WTC11 (cell line): ENCODE data around the gene NR3C1. TPM values are rescaled to one million over a fixed set of nuclear protein-coding genes. Genes with fewer than 3 reads are reported as not detected.

Experiments
- ATAC-seq: fragments of 200-7000 bp; cut with Tn5 transposase; 2 replicates; pipeline ENCODE4 v1.10.0; 2021; ENCODE audit warnings: mild to moderate bottlenecking, moderate library complexity
- CTCF ChIA-PET: fragments of 300-600 bp; sonication (Branson Sonifier 250); formaldehyde crosslinking; loops from one replicate; lab custom pipeline; 2021; ENCODE audit warnings: antibody characterized with exemption; lab: Charles Lee
- POLR2A ChIA-PET: fragments of 350-600 bp; sonication (Branson Sonifier 250); formaldehyde crosslinking; loops from one replicate; lab custom pipeline; 2021; ENCODE audit warnings: antibody characterized with exemption; lab: Charles Lee
- DNase-seq: peaks from one replicate; pipeline ENCODE4 v3.0.0; 2021; ENCODE audit warnings: low spot score
- H3K27ac Mint-ChIP-seq: 2 replicates; pipeline ENCODE4 v1.8.0; 2021; ENCODE audit warnings: mixed read lengths
- H3K27me3 Mint-ChIP-seq: 2 replicates; pipeline ENCODE4 v1.8.0; 2021; ENCODE audit warnings: low read depth, mild to moderate bottlenecking, moderate library complexity, mixed read lengths
- H3K36me3 Mint-ChIP-seq: 2 replicates; pipeline ENCODE4 v1.8.0; 2021; ENCODE audit warnings: mixed read lengths
- H3K4me1 Mint-ChIP-seq: 2 replicates; pipeline ENCODE4 v1.8.0; 2022; ENCODE audit warnings: mixed read lengths
- H3K4me3 Mint-ChIP-seq: 2 replicates; pipeline ENCODE4 v1.8.0; 2021; ENCODE audit warnings: mild to moderate bottlenecking, moderate library complexity, mixed read lengths
- H3K9me3 Mint-ChIP-seq: 2 replicates; pipeline ENCODE4 v1.8.0; 2021; ENCODE audit warnings: mixed read lengths
- AR ChIP-seq: fragments of 250-450 bp; sonication (Bioruptor Pico); IDR thresholded peaks from 2 replicates; pipeline ENCODE4 v1.9.0; 2021; ENCODE audit warnings: mild to moderate bottlenecking
- ATF6 ChIP-seq: sonication (generic); formaldehyde crosslinking; IDR thresholded peaks from 2 replicates; pipeline ENCODE4 v1.8.1; 2023; ENCODE audit warnings: mild to moderate bottlenecking, missing genetic modification reagents
- CBFB ChIP-seq: sonication (generic); formaldehyde crosslinking; IDR thresholded peaks from 2 replicates; pipeline ENCODE4 v1.8.1; 2022; ENCODE audit warnings: mild to moderate bottlenecking, low read depth, missing genetic modification reagents
- ELF4 ChIP-seq: sonication (generic); formaldehyde crosslinking; IDR thresholded peaks from 2 replicates; pipeline ENCODE4 v1.8.1; 2022; ENCODE audit warnings: low read depth, mild to moderate bottlenecking, moderate library complexity, missing genetic modification reagents
- EMX1 ChIP-seq: fragments of 250-450 bp; sonication (Bioruptor Pico); IDR thresholded peaks from 2 replicates; pipeline ENCODE4 v1.8.0; 2021; ENCODE audit warnings: mild to moderate bottlenecking
- ERG ChIP-seq: fragments of 250-450 bp; sonication (Bioruptor Pico); IDR thresholded peaks from 2 replicates; pipeline ENCODE4 v1.8.0; 2021; ENCODE audit warnings: mild to moderate bottlenecking
- FOXP1 ChIP-seq: sonication (generic); formaldehyde crosslinking; IDR thresholded peaks from 2 replicates; pipeline ENCODE4 v1.8.0; 2022; ENCODE audit warnings: missing genetic modification reagents, mild to moderate bottlenecking, moderate library complexity, borderline replicate concordance
- FOXP4 ChIP-seq: sonication (generic); formaldehyde crosslinking; IDR thresholded peaks from 2 replicates; pipeline ENCODE4 v1.8.0; 2022; ENCODE audit warnings: mild to moderate bottlenecking, missing genetic modification reagents
- HMGA2 ChIP-seq: fragments of 250-450 bp; sonication (Bioruptor Pico); IDR thresholded peaks from 2 replicates; pipeline ENCODE4 v1.4.0; 2021; ENCODE audit warnings: mild to moderate bottlenecking, moderate library complexity
- IRF1 ChIP-seq: sonication (generic); formaldehyde crosslinking; IDR thresholded peaks from 2 replicates; pipeline ENCODE4 v1.8.0; 2023; ENCODE audit warnings: missing genetic modification reagents
- MLX ChIP-seq: sonication (generic); formaldehyde crosslinking; IDR thresholded peaks from 2 replicates; pipeline ENCODE4 v1.8.1; 2023; ENCODE audit warnings: mild to moderate bottlenecking, missing genetic modification reagents, moderate library complexity
- MXD4 ChIP-seq: fragments of 250-450 bp; sonication (Bioruptor Pico); IDR thresholded peaks from 2 replicates; pipeline ENCODE4 v1.8.0; 2021; ENCODE audit warnings: mild to moderate bottlenecking, moderate library complexity, borderline replicate concordance
- NR2C2 ChIP-seq: sonication (generic); formaldehyde crosslinking; IDR thresholded peaks from 2 replicates; pipeline ENCODE4 v1.8.0; 2022; ENCODE audit warnings: mild to moderate bottlenecking, missing genetic modification reagents
- NR3C1 ChIP-seq: sonication (generic); formaldehyde crosslinking; conservative IDR thresholded peaks from 2 replicates; pipeline ENCODE4 v1.8.1; 2023; ENCODE audit warnings: low read depth, mild to moderate bottlenecking, missing genetic modification reagents
- OVOL2 ChIP-seq: fragments of 250-450 bp; sonication (Bioruptor Pico); IDR thresholded peaks from 2 replicates; pipeline ENCODE4 v1.9.0; 2021; ENCODE audit warnings: mild to moderate bottlenecking, borderline replicate concordance
- PRRX2 ChIP-seq: fragments of 250-450 bp; sonication (Bioruptor Pico); IDR thresholded peaks from 2 replicates; pipeline ENCODE4 v1.8.0; 2021; ENCODE audit warnings: mild to moderate bottlenecking
- RORB ChIP-seq: fragments of 250-450 bp; sonication (Bioruptor Pico); IDR thresholded peaks from 2 replicates; pipeline ENCODE4 v1.9.0; 2021; ENCODE audit warnings: mild to moderate bottlenecking
- SOX15 ChIP-seq: fragments of 250-450 bp; sonication (Bioruptor Pico); IDR thresholded peaks from 2 replicates; pipeline ENCODE4 v1.9.0; 2021; ENCODE audit warnings: mild to moderate bottlenecking
- ZBTB21 ChIP-seq: sonication (generic); formaldehyde crosslinking; IDR thresholded peaks from 2 replicates; pipeline ENCODE4 v1.8.1; 2023; ENCODE audit warnings: mild to moderate bottlenecking, missing genetic modification reagents, borderline replicate concordance
- ZMAT4 ChIP-seq: fragments of 250-450 bp; sonication (Bioruptor Pico); IDR thresholded peaks from 2 replicates; pipeline ENCODE4 v1.9.0; 2021; ENCODE audit warnings: mild to moderate bottlenecking
- ZNF121 ChIP-seq: sonication (generic); formaldehyde crosslinking; IDR thresholded peaks from 2 replicates; pipeline ENCODE4 v1.8.0; 2023; ENCODE audit warnings: missing genetic modification reagents
- ZNF232 ChIP-seq: sonication (generic); formaldehyde crosslinking; IDR thresholded peaks from 2 replicates; pipeline ENCODE4 v1.8.0; 2022; ENCODE audit warnings: mild to moderate bottlenecking, missing genetic modification reagents
- ZNF512 ChIP-seq: sonication (generic); formaldehyde crosslinking; IDR thresholded peaks from 2 replicates; pipeline ENCODE4 v1.8.1; 2022; ENCODE audit warnings: missing genetic modification reagents, borderline replicate concordance
- total RNA-seq: library from RNA; stranded (reverse); gene quantifications from 3 replicates; pipeline ENCODE4 v1.2.3, GENCODE V29; 2021

Gene NR3C1
- total RNA-seq, 1 experiment from 2014 or later, result 15.0 TPM

GRCh38 chr5:143312822-143313221 is 90.7 kb downstream of the NR3C1 start:
- ATAC-seq (no peak), DNase-seq (no peak)
- Mint-ChIP-seq H3K27me3 (no peaks in the 10 kb centered on the region), H3K36me3 (peaks cover 3% of the 10 kb centered on the region; the same call in 1 of the 2 replicates), H3K4me3 (no peak overlapping the region), H3K9me3 (no peaks in the 10 kb centered on the region), H3K4me1 (no peaks in the 10 kb centered on the region), H3K27ac (no peak overlapping the region)
- ChIA-PET POLR2A (no interaction called here), CTCF (no interaction called here)
- no peak for TF ChIP-seq ZBTB21 (CRISPR knock-in tag)
- TF ChIP-seq PRRX2 (CRISPR knock-in tag), result no peak
- no peak for TF ChIP-seq IRF1 (CRISPR knock-in tag)
- no peak for TF ChIP-seq FOXP1 (CRISPR knock-in tag)
- TF ChIP-seq ZNF512 (CRISPR knock-in tag), result no peak
- TF ChIP-seq AR (CRISPR knock-in tag), result no peak
- TF ChIP-seq NR3C1 (CRISPR knock-in tag), result no peak
- TF ChIP-seq MXD4, result no peak
- TF ChIP-seq ZMAT4, result no peak
- no peak for TF ChIP-seq SOX15
- no peak for TF ChIP-seq CBFB (CRISPR knock-in tag)
- TF ChIP-seq NR2C2, result no peak
- TF ChIP-seq OVOL2 (CRISPR knock-in tag), result no peak
- no peak for TF ChIP-seq ZNF232 (CRISPR knock-in tag)
- no peak for TF ChIP-seq EMX1 (CRISPR knock-in tag)
- no peak for TF ChIP-seq ATF6 (CRISPR knock-in tag)

GRCh38 chr5:143311955-143312354 is 91.5 kb downstream of the NR3C1 start:
- H3K27me3 Mint-ChIP-seq, result no peaks in the 10 kb centered on the region
- H3K36me3 Mint-ChIP-seq, result peaks cover 3% of the 10 kb centered on the region; the same call in 1 of the 2 replicates

GRCh38 chr5:143311428-143311827 is 92.1 kb downstream of the NR3C1 start:
- H3K27ac Mint-ChIP-seq, result no peak overlapping the region
- CTCF ChIA-PET, result no interaction called here
- H3K27me3 Mint-ChIP-seq, result no peaks in the 10 kb centered on the region
- TF ChIP-seq ELF4 (CRISPR knock-in tag), result no peak
- no peak for TF ChIP-seq FOXP4 (CRISPR knock-in tag)
- TF ChIP-seq SOX15, result no peak
- no peak for TF ChIP-seq MLX (CRISPR knock-in tag)
- TF ChIP-seq HMGA2 (CRISPR knock-in tag), result no peak
- TF ChIP-seq ZNF121 (CRISPR knock-in tag), result no peak
- no peak for TF ChIP-seq MXD4
- no peak for TF ChIP-seq ERG (CRISPR knock-in tag)

More at GRCh38 chr5:143311955-143312354, 91.5 kb downstream of the NR3C1 start:
- no peak overlapping the region for H3K4me3 Mint-ChIP-seq
- no peak overlapping the region for H3K27ac Mint-ChIP-seq
- H3K4me1 Mint-ChIP-seq, result no peaks in the 10 kb centered on the region
- no peak for TF ChIP-seq RORB (CRISPR knock-in tag)
- DNase-seq, result no peak
- no peaks in the 10 kb centered on the region for H3K9me3 Mint-ChIP-seq
- no peak for ATAC-seq
- POLR2A ChIA-PET, result no interaction called here
- CTCF ChIA-PET, result no interaction called here

More at GRCh38 chr5:143311428-143311827, 92.1 kb downstream of the NR3C1 start:
- ATAC-seq (no peak), DNase-seq (no peak)
- Mint-ChIP-seq H3K4me3 (no peak overlapping the region), H3K4me1 (no peaks in the 10 kb centered on the region), H3K36me3 (peaks cover 3% of the 10 kb centered on the region; the same call in 1 of the 2 replicates), H3K9me3 (no peaks in the 10 kb centered on the region)
- POLR2A ChIA-PET, result no interaction called here
